Stimulated activated CD8-positive, alpha-beta memory T cell treated with anti-CD3 and anti-CD28 coated beads, Interleukin-12 subunit alpha, Interleukin-12 subunit beta, amount 100 ng/mL, for 1 hour (primary cell): ENCODE measurements around the gene LMNB1.
"Not testable (repeated sequence)": the region's sequence is repeated elsewhere in the genome, so short reads cannot be mapped to it uniquely, and the experiment has no call there.

Source experiments
- DNase-seq: peaks from one replicate; pipeline ENCODE4 v3.0.0-alpha.2; 2020; ENCODE audit warnings: low read depth

LMNB1 gene

GRCh38 chr5:126778675-126779403 lies 1.9 kb downstream of the LMNB1 start:
- no peak for DNase-seq

- peak; percentile 27 for DNase-seq
These were observed 3.4 kb downstream of the LMNB1 start for GRCh38 chr5:126780165-126780827.

DNA sequence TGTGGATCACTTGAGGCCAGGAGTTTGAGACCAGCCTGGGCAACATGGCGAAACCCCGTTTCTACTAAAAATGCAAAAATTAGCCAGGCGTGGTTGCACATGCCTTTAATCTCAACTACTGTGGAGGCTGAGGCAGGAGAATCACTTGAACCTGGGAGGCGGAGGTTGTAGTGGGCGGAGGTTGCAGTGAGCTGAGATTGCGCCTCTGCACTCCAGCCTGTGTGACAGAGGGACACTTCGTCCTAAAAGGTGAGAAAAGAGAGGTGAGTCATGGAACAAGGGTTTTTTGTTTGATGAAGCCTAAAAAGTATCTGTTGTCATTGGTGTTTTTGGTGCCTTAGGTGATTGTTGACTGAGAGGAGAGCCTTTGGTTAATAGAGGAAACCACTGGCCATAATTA lies 11.5 kb downstream of the LMNB1 start:
- not testable (repeated sequence) for DNase-seq

DNA sequence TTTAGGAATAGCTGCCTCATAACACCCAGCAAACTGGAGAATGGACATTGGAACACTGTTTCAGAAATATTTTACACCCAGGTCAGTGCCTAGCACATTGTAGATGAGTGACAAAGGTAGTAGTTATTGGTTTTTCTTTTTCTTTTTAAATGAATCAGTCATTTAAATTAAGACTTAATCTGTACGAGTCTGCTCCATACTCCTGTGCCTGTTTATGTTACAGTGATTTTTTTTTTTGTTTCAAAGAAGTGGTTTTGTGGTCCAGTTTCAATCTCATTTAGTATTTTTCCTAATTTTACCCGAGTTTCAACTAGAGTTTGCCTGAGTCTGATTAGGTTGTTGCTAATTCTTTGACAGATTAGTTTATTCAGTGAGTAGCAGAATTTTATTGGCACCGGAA lies 16.2 kb downstream of the LMNB1 start:
- no peak for DNase-seq

GRCh38 chr5:126793648-126794047 lies 16.7 kb downstream of the LMNB1 start:
- DNase-seq = not testable (repeated sequence)

DNA sequence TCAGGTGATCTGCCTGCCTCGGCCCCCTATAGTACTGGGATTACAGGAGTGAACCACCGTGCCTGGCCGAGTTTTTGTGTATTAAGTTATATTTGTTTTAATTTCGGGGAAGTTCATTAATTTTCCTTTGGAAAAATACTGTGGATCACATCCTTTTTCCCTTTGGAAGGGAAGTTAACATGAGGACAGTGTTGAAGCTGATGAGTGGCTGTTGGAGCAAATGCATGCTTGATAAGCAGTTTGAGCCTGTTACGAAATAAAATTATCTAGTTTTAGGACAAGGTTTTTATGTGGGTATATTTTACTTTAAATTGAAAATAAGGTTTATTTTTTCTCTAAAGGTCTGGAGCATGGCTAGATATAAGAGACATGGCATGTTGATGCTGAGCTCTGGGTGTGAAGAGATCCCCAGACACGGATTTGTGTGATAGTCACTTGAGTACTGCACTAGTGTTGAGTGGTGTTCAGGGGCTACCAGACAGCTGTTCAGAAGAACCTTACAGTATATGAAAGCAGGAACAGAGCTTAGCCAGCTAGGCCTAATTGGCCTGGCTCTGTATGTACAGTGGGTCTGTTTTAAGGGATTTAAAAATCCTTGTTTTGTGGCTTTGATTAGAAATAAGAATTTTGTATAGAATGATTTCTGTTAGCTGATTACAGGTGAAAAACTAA lies 17.4 kb downstream of the LMNB1 start:
- no peak for DNase-seq

DNA sequence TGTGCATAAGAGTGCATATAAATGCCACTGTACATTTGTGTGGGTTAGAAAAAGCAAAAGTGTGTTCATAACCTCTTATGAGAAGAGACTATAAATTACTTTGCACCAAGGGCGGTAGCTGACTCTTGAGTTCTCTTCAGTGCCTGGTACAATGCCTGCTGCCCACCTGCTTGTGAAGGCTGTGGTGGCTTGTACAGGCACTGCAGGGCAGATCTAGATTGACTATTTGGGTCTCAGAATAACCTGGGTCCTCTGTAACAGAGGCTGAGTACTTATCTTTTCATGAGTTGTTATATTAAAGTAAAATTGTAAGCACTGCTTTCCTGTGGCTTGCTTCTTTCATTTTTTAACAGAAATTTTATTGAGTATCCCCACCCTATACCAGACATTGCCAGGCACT lies 22.8 kb downstream of the LMNB1 start:
- DNase-seq = no peak

GRCh38 chr5:126801174-126801991 lies 24.4 kb downstream of the LMNB1 start:
- DNase-seq = no peak

DNA sequence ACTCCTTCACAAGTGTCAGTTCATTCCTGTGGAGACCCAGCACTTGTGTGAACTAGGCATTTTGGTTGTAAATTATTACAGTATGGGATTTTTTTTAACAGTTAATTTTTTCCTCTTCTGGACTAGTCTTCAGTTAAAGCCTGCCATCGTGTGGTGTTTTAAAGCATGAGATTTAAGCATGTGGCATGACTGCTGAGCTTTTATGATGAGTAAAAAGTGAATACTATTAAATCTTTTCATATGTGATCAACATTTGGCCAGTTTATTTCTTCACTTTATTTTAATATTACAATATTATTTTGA lies 25.0 kb downstream of the LMNB1 start:
- DNase-seq = no peak

DNA sequence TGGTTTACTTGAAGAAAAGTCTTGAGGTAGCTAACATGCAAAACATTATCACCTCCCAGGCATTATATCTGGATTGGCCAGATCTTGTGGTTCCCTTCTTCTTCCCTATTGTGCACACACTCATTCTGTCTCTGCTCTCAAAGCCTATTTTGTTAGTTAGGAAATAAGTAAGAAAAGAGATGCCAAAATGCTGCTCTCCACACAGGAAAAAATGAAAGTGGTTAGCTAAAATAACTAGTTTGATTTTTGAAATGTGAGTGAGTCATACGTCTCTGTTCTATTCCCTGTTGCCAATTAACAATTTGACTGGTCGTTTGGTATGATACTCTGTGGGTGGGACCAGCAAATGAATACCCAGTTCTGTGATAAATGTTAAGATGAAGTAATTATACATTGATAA lies 28.1 kb downstream of the LMNB1 start:
- DNase-seq = no peak

DNA sequence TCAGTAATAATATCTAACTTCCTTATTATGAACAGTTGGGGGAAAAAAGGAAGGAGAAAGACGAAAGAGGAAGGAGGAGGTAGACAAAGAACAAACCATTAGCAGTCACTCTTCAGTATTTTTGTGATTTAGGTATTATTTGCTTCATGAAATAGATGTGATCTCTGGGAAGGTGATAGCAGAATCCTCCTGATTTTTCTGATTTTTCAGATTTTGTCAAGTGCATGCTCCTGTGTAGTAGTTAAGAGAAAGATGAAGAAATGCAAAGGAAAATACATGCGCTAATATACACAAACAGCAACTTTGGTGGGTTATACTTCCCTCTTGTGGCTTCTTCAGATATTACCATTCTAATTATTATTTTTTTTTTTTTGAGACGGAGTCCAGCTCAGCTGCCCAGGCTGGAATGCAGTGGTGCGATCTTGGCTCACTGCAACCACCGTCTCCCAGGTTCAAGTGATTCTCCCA lies 31.6 kb downstream of the LMNB1 start:
- no peak for DNase-seq

DNA sequence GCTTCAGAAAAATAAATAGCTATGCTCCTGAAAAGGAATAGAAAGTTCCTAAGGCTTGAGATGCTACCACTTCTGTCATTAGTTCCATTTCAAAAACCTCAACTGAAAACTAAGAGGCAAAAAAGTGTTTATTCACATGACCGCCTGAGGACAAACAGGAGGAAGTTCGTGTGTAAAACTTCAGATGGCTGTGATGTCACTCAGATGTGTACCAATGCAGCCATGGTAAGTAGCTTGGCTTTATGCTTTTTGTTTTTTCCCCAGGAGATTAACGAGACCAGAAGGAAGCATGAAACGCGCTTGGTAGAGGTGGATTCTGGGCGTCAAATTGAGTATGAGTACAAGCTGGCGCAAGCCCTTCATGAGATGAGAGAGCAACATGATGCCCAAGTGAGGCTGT lies 33.0 kb downstream of the LMNB1 start:
- no peak for DNase-seq

DNA sequence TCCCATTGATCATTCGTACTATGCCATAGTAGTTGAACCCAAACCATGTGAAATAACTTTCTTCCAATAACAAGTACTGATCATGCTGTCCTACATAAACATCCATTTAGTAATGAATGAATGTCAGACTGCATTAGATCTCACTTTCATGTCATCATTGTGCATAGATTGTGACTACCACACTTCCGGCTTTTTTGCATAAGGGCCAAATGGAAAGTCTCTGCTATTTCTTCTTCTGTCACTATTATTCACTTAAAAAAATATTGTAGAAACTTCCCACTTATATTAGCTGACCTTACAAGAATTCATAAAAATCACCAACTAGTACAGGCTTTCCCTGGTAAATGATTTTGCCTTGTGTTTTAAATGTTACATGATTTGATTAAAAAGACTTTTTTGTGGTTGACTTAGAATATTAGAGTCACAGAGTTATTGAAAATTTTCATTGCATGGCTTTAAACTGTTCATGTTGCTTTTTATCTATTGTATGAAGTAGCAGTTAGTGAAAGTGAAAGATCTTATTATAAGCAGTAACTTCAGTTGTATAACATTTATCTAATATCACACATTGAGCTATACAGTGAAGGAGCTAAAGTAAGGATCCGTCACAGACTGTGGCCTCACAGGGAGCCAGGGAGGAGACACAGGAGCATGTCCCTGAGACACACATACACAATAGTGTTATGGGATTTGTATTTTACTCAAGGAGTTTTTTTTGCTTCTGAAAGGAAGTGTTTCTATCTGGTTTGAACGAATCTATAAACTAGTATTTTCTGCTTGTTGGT lies 33.9 kb downstream of the LMNB1 start:
- no peak for DNase-seq

- no peak for DNase-seq
These were observed 34.7 kb downstream of the LMNB1 start for GRCh38 chr5:126811515-126812198.

DNA sequence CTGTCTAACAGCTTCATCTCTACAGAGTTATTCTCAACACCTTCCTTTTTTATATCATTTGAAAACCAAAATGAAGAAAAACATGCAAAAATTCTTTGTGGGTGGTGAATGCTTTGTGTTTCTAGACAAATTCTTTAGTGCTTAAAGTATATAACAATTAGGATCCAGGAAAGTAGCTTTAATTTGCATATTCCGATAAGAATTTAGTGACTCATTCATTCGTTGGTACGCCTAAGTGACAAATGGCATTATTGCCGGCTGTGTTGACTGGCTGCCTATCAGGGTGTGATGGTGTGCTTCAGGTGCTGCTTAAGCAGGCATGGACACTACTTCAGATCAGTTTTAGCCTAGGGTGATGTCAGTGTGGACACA lies 35.2 kb downstream of the LMNB1 start:
- no peak for DNase-seq

DNA sequence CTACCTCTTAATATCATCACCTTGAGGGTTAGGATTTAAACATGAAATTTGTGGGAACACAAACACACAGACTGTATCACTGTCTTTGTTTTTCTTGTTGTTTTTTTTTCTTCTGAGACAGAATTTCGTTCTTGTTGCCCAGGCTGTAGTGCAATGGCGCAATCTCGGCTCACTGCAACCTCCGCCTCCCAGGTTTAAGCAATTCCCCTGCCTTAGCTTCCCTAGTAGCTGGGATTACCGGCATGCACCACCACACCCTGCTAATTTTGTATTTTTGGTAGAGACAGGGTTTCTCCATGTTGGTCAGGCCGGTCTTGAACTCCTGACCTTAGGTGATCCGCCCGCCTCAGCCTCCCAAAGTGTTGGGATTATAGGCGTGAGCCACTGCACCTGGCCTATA lies 36.9 kb downstream of the LMNB1 start:
- not testable (repeated sequence) for DNase-seq

GRCh38 chr5:126814721-126815404 lies 37.9 kb downstream of the LMNB1 start:
- DNase-seq = no peak

DNA sequence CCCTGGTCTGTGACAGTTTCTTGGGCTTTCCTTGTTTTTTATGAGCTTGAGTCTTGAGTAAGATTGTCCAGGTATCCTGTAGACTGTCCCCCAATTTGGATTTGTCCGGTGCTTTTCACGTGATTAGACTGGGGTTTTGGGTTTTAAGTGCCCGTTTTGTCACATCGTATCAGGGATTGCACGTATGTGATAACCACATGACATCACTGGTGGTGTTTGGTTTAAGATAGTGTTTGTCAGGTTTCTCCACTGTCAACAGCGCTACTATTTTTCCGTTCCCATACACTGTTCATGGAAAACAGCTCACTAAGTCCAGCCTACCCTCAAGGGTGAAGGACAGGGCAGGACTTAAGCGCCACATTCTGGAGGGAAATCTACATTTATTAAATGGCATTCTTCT lies 39.7 kb downstream of the LMNB1 start:
- DNase-seq = no peak

- no peak for DNase-seq
These were observed 41.8 kb downstream of the LMNB1 start for GRCh38 chr5:126818736-126819135.

DNA sequence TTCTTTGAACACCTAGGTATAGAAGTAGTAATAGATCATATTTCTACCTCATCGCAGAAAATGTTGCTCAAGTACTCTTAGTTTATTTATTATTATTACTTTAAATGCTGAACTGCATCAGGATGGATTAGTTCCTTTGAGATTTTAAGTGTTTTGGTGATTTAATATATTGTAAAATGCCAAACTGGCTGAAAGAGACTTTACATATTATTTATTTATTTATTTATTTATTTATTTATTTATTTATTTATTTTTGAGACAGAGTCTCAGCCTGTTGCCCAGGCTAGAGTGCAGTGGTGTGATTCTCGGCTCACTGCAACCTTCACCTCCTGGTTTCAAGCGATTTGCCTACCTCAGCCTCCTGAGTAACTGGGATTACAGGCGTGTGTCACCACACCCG lies 42.3 kb downstream of the LMNB1 start:
- DNase-seq = no peak
